NCI-H345 treated with DMSO at 0.1 percent for 48 hours (cell line): ENCODE measurements around the gene ULK3.

Source experiments
- DNase-seq: peaks from one replicate; lab custom pipeline; 2025; ENCODE audit not compliant: unreplicated experiment; lab: John Stamatoyannopoulos, UW

ULK3 gene

GRCh38 chr15:74824976-74825375, 18.0 kb downstream of the ULK3 start:
- DNase-seq: no peak

GRCh38 chr15:74823324-74823723, 19.6 kb downstream of the ULK3 start:
- no peak for DNase-seq

DNA sequence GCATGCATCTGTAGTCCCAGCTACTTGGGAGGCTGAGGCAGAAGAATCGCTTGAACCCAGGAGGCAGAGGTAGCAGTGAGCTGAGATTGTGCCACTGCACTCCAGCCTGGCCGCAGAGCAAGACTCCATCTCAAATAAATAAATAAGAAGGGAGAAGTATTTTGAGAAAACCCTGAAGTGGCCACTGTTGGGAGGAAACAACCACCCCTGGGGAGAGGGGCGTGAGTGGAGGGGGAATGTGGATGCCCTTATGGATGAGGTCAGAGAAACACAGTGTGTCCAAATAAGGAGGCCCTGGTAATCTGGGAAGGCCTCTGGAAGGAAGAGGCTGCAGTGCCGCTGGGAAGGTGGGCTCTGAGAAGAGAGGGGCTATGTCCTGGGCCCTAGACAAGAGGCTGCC, 20.7 kb downstream of the ULK3 start:
- DNase-seq: no peak

- no peak for DNase-seq
Measured at GRCh38 chr15:74821790-74822158, 21.2 kb downstream of the ULK3 start.

DNA sequence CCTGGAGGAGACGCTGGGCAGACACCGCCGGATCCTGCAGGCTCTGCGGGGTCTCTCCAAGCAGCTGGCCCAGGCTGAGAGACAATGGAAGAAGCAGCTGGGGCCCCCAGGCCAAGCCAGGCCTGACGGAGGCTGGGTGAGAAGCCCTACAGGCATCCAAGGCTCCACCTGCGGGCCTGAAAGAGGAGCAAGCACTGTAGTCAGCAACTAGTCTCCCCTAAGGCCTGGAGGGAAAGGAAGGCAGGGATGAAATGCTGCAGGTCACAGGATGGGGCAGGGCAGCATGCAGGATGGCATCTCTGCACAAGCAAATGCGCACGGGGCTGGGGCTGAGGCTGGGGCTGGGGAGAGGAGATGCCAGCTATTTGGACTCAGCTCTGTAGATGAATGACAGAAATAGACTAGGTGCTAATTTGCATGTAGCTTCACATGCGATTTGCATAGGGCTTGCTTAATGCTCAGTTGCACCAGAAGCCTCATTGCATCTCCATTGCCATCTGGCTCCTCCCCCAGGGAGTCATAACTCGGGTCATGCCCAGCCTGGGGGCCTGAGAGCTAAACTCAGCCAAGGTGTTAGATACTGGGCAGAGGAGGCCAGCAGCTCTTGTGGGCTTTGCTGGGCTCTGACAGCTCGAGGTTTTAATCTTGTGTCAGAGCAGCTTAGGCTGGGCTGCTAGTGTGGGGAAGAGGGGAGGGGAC, 21.7 kb downstream of the ULK3 start:
- DNase-seq: no peak

DNA sequence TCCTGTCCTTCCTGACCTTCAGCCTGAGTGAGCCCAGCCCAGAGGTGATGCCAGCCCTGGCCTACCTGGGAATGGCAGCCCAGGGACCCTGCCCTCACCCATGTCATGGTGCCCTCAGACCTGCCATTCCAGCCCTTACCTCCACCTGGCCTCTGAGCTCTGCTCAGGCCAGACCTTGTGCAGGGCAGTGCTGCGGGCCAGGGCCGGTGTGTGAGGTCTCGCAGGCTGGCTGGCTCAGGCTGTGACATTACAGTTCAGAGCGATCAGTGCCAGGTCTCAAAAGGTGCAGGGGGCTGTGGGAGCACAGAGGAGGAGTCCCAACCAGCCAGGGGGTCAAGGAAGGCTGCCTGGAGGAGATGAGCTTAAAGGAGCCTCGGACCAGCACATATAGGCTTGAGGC, 22.9 kb downstream of the ULK3 start:
- no peak for DNase-seq

DNA sequence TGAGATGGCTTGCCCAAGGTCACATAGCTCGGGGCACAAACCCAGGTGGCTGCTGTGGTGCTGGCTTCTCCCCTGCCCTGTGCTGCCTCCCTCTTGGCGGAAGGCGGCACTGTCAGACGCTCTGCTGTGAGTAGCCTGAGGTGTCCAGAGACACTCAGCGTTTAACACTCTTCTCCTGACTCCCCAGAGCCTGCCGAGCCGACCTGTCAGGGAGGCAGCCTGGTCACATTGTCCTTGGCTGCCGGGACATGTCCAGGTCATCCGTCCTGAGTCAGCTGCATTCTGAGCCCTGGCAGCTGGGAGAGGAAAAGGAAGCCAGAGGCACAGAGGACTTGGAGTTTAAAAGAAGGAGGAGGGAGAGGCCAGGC, 25.6 kb downstream of the ULK3 start:
- no peak for DNase-seq

DNA sequence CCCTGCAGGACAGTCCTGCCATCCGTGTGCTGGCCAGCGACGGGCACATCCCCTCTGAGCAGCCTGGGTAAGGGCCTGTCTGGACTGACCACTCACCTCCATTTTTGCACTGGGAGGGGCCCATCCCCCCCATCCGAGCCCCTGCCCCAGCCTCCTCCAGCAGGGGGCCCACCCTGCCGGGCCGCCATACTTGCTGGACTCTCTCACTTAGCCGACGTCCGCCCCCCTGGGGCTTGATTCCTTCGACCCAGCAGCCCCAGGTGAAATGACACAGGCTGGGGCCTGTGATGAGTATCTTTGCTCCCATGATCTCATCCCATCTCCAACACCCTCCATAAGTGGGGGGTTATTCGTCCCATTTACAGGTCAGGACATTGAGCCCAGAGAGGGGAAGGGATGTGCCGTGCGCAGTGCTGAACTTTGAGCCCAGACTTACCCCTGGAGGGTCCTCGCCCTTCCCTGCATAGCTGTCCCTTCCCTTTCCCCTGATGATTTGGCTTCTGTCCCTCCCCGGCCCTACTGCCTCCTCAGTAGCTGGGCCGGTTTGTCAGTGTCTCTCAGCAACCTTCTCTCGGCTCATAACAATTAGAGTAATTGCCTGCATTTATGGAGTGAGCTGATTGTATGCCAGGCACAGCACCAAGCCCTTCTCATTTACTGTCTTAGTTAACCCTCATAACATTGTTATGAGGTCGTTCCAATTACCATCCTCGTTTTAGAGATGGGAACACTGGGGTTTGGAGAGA, 26.2 kb downstream of the ULK3 start:
- DNase-seq: no peak

DNA sequence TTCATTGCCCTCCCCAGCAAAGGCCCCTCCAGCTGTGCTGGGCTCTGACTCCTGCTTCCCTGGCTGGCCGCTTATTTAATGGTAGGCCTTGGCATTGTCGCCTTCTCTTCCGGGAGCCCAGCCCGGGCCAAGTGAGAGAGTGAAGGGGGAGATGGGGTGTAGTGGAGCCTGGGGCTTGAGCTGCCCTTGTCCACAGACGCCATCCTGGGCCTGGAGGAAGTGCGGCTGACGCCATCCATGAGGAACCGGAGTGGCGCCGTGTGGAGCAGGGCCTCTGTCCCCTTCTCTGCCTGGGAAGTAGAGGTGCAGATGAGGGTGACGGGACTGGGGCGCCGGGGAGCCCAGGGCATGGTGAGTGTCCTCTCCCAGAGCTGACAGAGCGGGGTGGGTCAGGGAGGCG, 27.0 kb downstream of the ULK3 start:
- DNase-seq: no peak

DNA sequence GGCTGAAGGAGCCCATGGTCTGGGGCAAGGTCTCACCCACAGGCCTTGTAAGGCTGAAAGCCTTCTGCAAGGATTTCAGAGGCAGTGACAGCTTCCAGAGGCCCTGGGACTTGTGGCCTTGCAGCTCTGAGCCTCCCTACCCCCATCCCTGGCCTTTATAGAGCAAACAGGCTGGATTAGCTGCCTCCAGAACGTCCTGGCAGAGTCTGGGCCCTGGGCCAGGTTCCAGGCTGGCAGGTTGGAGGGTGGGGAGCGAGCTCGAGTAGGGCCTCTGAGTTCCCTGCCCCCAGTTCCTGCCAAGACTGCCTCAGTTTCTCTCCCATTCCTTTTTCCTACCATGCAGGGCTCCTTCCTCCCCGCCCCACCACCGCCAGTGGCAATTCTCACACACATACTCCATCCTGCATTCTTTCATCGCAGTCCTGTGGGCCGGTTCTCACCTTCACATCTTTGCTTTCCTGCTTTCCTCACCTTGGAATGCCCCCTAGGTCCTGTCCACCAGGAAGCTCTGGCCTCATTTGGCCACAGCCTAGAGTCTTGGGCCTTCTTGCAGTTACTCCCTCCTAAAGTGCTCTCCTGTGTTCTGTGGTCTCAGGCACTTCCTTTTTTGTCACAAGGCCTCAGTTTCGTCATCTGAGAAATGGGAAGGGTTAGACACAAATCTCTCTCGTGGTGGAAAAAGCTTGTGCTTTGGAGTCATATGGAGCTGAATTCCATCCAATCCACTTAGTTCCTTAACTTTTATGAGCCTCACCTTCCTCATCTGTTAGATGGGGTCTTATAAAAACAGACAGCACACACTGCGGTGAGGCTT, 27.6 kb downstream of the ULK3 start:
- no peak for DNase-seq

GRCh38 chr15:74812533-74812932, 30.4 kb downstream of the ULK3 start, which contains the start of gene LMAN1L:
LMAN1L (plus strand) TSS chr15:74812835; CDS start chr15:74812855, 20 bp downstream.
- no peak for DNase-seq

GRCh38 chr15:74809956-74810355, 33.0 kb downstream of the ULK3 start:
- no peak for DNase-seq

DNA sequence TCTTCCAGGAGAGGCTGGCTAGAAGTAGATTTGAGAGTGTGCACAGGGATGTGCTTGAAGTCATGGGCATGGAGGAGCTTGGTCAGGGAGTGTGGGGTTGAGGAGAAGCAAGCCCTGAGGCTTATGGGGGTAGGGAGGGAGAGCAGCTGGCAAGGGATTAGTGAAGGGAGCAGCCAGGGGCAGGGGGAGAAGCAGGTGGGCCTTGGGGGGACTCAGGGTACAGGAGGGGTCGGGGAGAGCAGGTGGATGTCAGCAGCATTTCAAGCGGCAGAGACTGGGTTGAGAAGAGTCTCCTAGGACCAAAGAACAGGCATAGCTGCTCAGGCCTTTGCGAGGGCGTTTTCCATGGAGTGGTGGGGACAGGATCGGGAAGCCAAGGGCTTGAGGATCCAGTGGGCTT, 33.7 kb downstream of the ULK3 start:
- no peak for DNase-seq

GRCh38 chr15:74808840-74809229, 34.1 kb downstream of the ULK3 start:
- no peak for DNase-seq

DNA sequence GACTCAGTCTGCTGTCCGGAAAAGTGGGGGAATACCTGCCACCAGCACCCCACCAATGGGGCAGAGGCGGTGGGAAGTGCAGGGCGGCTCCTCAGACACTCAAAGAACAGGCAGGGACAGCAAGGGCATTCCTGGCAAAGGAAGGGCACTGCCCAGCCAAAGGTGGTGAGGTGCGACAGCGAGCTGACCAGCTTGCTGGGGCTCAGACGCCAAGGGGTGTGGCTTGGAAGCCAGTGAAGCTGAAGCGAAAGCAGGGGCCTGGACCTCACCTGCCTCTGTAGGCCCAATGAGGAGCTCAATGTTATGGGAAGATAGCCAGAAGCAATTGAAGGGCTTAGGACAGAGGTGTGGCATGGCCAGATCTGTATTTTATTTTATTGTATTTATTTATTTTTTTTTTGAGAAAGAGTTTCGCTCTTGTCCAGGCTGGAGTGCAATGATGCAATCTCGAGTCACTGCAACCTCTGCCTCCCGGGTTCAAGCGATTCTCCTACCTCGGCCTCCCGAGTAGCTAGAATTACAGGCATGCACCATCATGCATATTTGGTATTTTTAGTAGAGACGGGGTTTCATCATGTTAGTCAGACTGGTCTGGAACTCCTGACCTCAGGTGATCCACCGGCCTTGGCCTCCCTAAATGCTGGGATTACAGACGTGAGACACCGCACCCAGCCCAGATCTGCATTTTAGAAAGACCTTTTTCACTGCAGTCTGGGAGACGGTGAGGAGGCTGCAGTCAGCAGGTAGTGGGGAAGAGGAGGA, 34.7 kb downstream of the ULK3 start:
- no peak for DNase-seq

- no peak for DNase-seq
Measured at GRCh38 chr15:74807282-74807681, 35.7 kb downstream of the ULK3 start.

GRCh38 chr15:74804935-74805334, 38.0 kb downstream of the ULK3 start:
- no peak for DNase-seq

GRCh38 chr15:74802862-74803447, 40.0 kb downstream of the ULK3 start:
- no peak for DNase-seq

- no peak for DNase-seq
Measured at GRCh38 chr15:74802290-74802689, 40.7 kb downstream of the ULK3 start.

GRCh38 chr15:74801311-74801997, 41.5 kb downstream of the ULK3 start:
- DNase-seq: no peak
